Upper lobe of left lung (tissue), 6 donors: ENCODE measurements around the gene FTSJ1. TPM values are rescaled to one million over a fixed set of nuclear protein-coding genes. Genes with fewer than 3 reads are reported as not detected.

ENCODE experiments used
- ATAC-seq, 2 donors: fragments of 200-7000 bp; cut with Tn5 transposase; one replicate each; pipeline ENCODE4 v1.9.1; 2022; ENCODE audit warnings: mild to moderate bottlenecking in 2 of 2, moderate library complexity in 2 of 2; ENCODE audit not compliant: low FRiP score in 2 of 2
- DNase-seq, 2 donors: peaks; one replicate each; pipeline ENCODE4 v3.0.0-alpha.2; 2019 to 2020
- H3K27ac ChIP-seq, 4 donors: fragments of 200-600 bp; sonication (generic); one replicate each; pipeline ENCODE4 v1.5.1; 2016 to 2019
- H3K27me3 ChIP-seq, 4 donors: fragments of 200-600 bp; sonication (generic); one replicate each; pipeline ENCODE4 v1.5.1; 2017 to 2019
- H3K36me3 ChIP-seq, 4 donors: fragments of 200-600 bp; sonication (generic); one replicate each; pipeline ENCODE4 v1.5.1; 2016 to 2019
- H3K4me1 ChIP-seq, 4 donors: fragments of 200-600 bp; sonication (generic); one replicate each; pipeline ENCODE4 v1.5.1; 2018 to 2019
- H3K4me3 ChIP-seq, 4 donors: fragments of 200-600 bp; sonication (generic); one replicate each; pipeline ENCODE4 v1.5.1; 2017 to 2019; ENCODE audit warnings: mild to moderate bottlenecking in 2 of 4, moderate library complexity in 1 of 4
- H3K9me3 ChIP-seq, 4 donors: fragments of 200-600 bp; sonication (generic); one replicate each; pipeline ENCODE4 v1.5.1; 2018 to 2019
- EP300 ChIP-seq, 4 donors: sonication (generic); formaldehyde crosslinking; IDR thresholded peaks; one replicate each; pipeline ENCODE4 v1.5.1; 2017; ENCODE audit warnings: antibody characterized with exemption in 4 of 4, control low read depth in 2 of 4
- POLR2A ChIP-seq, 4 donors: fragments of 450-650 bp; IDR thresholded peaks; one replicate each; pipeline ENCODE4 v1.5.1; 2016 to 2017; ENCODE audit warnings: antibody characterized with exemption in 4 of 4, mild to moderate bottlenecking in 2 of 4
- POLR2AphosphoS5 ChIP-seq, 2 donors: sonication (generic); formaldehyde crosslinking; IDR thresholded peaks; one replicate each; pipeline ENCODE4 v1.5.1; 2017; ENCODE audit warnings: antibody characterized with exemption in 2 of 2
- WGBS, 2 donors: methylation state at CpG; one replicate each; pipeline ENCODE4 v1.1.5; 2017 to 2018; 5-methylcytosine and 5-hydroxymethylcytosine counted together
- total RNA-seq, 6 donors: library from RNA; depleted of rRNA in 4 of 6; stranded (reverse); fragments of >200 nt in 4 of 6; gene quantifications; one replicate each; pipeline versions ENCODE4 v1.1.0 to v1.2.1, GENCODE V29; 2016 to 2021
- TF ChIP-seq, protein P1 (sequence below), 6 experiments: fragments of 450-650 bp in 4 of 6; fragments of 200-600 bp in 2 of 6; sonication (generic) in 2 of 6; IDR thresholded peaks; one replicate each; pipeline ENCODE4 v1.5.1; 2016 to 2019; ENCODE audit warnings: antibody characterized with exemption in 6 of 6
- donor health status: DM: no; HTN: no; CAD: no; lungs with moderate emphysema.
- donor health status: DM: no; HTN: yes; CAD: no; lungs with severe emphysema.

Gene FTSJ1
- total RNA-seq, 6 donors from 2014 or later = 25.2 to 49.1 (median 42.8) TPM

DNA sequence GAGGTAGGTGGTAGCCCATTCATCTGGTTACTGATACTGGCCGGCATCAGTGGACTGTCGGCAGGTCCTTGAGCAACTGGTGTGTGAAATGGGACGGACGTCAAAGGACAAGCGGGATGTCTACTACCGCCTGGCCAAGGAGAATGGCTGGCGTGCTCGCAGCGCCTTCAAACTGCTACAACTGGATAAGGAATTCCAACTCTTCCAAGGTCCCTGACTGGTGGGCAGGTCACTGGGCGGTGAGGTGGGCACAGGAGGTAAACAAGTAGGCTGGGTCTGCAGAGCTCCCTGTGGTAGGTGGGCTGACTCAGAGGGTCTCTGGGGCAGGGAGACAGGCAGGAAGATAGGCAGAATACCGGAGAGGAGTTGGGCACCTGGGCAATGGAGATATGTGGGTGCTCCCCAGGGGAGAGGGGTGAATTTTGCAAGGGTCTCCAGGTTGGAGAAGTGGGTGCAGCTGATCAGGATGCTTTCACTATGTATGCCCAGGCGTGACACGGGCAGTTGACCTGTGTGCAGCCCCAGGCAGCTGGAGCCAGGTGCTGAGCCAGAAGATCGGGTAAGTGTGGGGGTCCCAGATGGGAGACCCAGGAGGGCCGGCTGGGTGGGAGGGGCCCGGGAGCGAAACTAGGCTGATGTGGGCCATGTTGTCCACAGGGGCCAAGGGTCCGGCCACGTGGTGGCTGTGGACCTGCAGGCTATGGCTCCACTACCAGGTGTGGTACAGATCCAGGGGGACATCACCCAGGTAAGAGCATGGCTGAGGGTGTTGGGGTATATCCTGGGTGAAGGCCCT is 2.2 kb downstream of the FTSJ1 start:
- H3K27ac ChIP-seq = no peak overlapping the region
- no peaks in the 10 kb centered on the region for H3K27me3 ChIP-seq
- DNase-seq = peak in 1 of 2 donors; percentile 46
- H3K9me3 ChIP-seq = no peaks in the 10 kb centered on the region
- TF ChIP-seq EP300 (IDR thresholded peaks at IDR 0.05) = no peak
- TF ChIP-seq POLR2A (IDR thresholded peaks at IDR 0.05) = no peak
- TF ChIP-seq, protein P1, sequence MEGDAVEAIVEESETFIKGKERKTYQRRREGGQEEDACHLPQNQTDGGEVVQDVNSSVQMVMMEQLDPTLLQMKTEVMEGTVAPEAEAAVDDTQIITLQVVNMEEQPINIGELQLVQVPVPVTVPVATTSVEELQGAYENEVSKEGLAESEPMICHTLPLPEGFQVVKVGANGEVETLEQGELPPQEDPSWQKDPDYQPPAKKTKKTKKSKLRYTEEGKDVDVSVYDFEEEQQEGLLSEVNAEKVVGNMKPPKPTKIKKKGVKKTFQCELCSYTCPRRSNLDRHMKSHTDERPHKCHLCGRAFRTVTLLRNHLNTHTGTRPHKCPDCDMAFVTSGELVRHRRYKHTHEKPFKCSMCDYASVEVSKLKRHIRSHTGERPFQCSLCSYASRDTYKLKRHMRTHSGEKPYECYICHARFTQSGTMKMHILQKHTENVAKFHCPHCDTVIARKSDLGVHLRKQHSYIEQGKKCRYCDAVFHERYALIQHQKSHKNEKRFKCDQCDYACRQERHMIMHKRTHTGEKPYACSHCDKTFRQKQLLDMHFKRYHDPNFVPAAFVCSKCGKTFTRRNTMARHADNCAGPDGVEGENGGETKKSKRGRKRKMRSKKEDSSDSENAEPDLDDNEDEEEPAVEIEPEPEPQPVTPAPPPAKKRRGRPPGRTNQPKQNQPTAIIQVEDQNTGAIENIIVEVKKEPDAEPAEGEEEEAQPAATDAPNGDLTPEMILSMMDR (IDR thresholded peaks at IDR 0.05) = no peak
- TF ChIP-seq POLR2AphosphoS5 (IDR thresholded peaks at IDR 0.05) = no peak
- 93 to 94% methylated on average over 14 to 19 of the region's 19 CpGs for WGBS, 2 donors
- no peak for ATAC-seq
- H3K36me3 ChIP-seq = peaks cover 0 to 27% (median 12%) of the 10 kb centered on the region in 4 donors
- no peak overlapping the region for H3K4me3 ChIP-seq
- peaks cover 0 to 15% (median 2%) of the 10 kb centered on the region in 4 donors for H3K4me1 ChIP-seq

DNA sequence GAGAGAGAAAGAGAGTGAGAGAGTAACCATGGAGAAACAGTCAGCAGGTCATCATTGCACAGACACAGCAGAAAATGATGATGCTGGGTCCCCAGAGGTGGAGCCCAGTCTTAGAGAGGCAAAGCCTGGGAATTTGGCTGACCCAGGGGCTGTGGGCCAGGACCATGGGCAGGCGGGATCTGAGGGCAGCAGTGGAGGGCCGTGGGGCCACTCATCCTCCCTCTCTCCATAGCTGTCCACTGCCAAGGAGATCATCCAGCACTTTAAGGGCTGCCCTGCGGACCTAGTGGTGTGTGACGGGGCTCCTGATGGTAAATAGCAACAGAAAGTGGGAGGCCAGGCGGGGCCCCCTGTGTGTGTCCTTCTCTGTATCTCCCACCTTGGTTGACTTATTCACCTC is 2.8 kb downstream of the FTSJ1 start:
- peaks cover 0 to 15% (median 2%) of the 10 kb centered on the region in 4 donors for H3K4me1 ChIP-seq
- H3K27me3 ChIP-seq = no peaks in the 10 kb centered on the region
- TF ChIP-seq, protein P1 (IDR thresholded peaks at IDR 0.05) = no peak
- TF ChIP-seq POLR2A (IDR thresholded peaks at IDR 0.05) (no peak), EP300 (IDR thresholded peaks at IDR 0.05) (no peak), POLR2AphosphoS5 (IDR thresholded peaks at IDR 0.05) (no peak)
- no peak for ATAC-seq
- peaks cover 0 to 34% (median 14%) of the 10 kb centered on the region in 4 donors for H3K36me3 ChIP-seq
- H3K27ac ChIP-seq = no peak overlapping the region
- 90 to 92% methylated on average over 2 to 5 of the region's 5 CpGs for WGBS, 2 donors
- no peaks in the 10 kb centered on the region for H3K9me3 ChIP-seq
- DNase-seq = no peak
- H3K4me3 ChIP-seq = no peak overlapping the region

DNA sequence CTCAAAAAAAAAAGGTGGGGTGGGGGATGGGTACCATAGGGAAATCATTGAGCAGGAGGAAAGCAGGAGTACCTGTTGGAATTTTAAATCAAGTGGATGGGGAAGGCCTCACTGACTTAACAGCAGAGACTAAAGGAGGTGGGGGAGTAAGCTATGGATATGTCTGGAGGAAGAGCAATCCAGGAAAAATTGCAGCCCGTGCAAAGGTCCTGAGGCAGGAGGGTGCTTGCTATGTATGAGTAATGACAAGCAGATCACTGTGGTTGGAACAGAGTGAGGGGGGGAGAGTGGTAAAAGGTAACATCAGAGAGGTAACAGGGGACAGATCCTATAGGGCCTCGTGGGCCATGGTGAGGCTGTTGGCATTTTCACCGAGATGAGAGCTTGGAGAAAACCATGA is 4.1 kb downstream of the FTSJ1 start:
- peaks cover 0 to 42% (median 14%) of the 10 kb centered on the region in 4 donors for H3K36me3 ChIP-seq
- 90 to 96% methylated on average over 3 of the region's 3 CpGs for WGBS, 2 donors

DNA sequence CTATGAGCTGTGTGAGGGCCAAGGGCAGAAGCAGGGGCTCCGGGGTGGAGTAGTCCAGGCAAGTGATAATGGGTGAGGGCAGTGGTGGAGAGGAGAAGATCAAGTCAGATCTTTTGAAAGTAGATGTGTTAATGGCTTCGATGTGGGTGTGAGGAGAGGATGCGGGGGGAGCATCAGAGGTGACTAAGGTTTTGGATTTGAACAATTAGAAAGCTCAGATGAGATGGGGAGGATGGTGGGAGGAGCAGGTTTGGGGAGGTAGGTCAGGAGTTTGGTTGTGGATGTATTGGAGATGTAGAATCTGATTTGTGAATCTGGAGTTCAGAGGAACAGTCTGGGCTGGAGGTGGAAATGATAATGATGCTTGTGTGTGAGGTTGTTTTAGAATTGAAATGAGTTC is 4.6 kb downstream of the FTSJ1 start:
- WGBS, 2 donors = 92 to 93% methylated on average over 3 of the region's 3 CpGs
- DNase-seq = no peak
- peaks cover 0 to 42% (median 14%) of the 10 kb centered on the region in 4 donors for H3K36me3 ChIP-seq

More for the DNA sequence above, 4.1 kb downstream of the FTSJ1 start:
- TF ChIP-seq EP300 (IDR thresholded peaks at IDR 0.05) = no peak
- TF ChIP-seq, protein P1 (IDR thresholded peaks at IDR 0.05) = no peak
- TF ChIP-seq POLR2AphosphoS5 (IDR thresholded peaks at IDR 0.05) = no peak
- TF ChIP-seq POLR2A (IDR thresholded peaks at IDR 0.05) = no peak
- no peaks in the 10 kb centered on the region for H3K27me3 ChIP-seq
- no peak overlapping the region for H3K27ac ChIP-seq
- H3K4me1 ChIP-seq = peaks cover 0 to 11% (median under 1%) of the 10 kb centered on the region in 4 donors
- no peaks in the 10 kb centered on the region for H3K9me3 ChIP-seq
- H3K4me3 ChIP-seq = no peak overlapping the region
- DNase-seq (no peak), ATAC-seq (no peak)

More for the DNA sequence above, 4.6 kb downstream of the FTSJ1 start:
- Histone ChIP-seq H3K27me3 (no peaks in the 10 kb centered on the region), H3K27ac (no peak overlapping the region), H3K4me3 (no peak overlapping the region), H3K9me3 (no peaks in the 10 kb centered on the region), H3K4me1 (peaks cover 0 to 7% (median 0%) of the 10 kb centered on the region in 4 donors)
- ATAC-seq = no peak
- TF ChIP-seq POLR2AphosphoS5 (IDR thresholded peaks at IDR 0.05) = no peak
- no peak for TF ChIP-seq EP300 (IDR thresholded peaks at IDR 0.05)
- TF ChIP-seq, protein P1 (IDR thresholded peaks at IDR 0.05) = no peak
